Hematopoietic multipotent progenitor cell treated with erythropoietin and hydrocortisone succinate and interleukin-3 and kit ligand, for 6 days (in vitro differentiated cells): Measurements from ENCODE around the gene MLF2.
"Not testable (repeated sequence)": the region's sequence is repeated elsewhere in the genome, so short reads cannot be mapped to it uniquely, and the experiment has no call there.

Experiments
- DNase-seq: peaks from one replicate; pipeline ENCODE4 v3.0.0-alpha.2; 2015

The MLF2 gene

GRCh38 chr12:6729186-6729585, 23.8 kb downstream of the MLF2 start:
- no peak for DNase-seq

DNA sequence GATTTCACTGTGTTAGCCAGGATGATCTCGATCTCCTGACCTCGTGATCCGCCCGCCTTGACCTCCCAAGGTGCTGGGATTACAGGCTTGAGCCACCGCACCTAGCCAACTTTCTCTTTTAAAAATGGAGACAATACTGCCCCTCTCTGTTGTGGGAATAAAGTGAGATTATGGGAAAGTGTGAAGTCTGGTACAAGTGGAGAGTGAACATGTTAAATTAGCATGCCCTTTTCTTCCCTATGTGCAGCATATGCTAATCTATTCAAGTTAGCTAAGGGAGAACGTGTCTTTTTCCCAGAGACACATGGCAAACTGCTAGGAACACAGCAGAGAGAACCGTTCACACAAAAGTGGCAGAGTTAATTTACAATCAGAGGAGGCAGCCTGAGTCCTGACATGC, 27.6 kb downstream of the MLF2 start:
- DNase-seq: no peak

- DNase-seq: peak; percentile 64
Measured at GRCh38 chr12:6724409-6724797, 28.5 kb downstream of the MLF2 start.

GRCh38 chr12:6723607-6724408, 29.1 kb downstream of the MLF2 start, which contains the start of gene COPS7A:
Gene COPS7A, plus strand, starts transcription at chr12:6724046. Its CDS starts 611 bp downstream, at chr12:6724657.
- peak; percentile 100 for DNase-seq

- peak; percentile 68 for DNase-seq
Measured at GRCh38 chr12:6722863-6723262, 30.1 kb downstream of the MLF2 start.

GRCh38 chr12:6716874-6717437, 36.0 kb downstream of the MLF2 start:
- DNase-seq: no peak

DNA sequence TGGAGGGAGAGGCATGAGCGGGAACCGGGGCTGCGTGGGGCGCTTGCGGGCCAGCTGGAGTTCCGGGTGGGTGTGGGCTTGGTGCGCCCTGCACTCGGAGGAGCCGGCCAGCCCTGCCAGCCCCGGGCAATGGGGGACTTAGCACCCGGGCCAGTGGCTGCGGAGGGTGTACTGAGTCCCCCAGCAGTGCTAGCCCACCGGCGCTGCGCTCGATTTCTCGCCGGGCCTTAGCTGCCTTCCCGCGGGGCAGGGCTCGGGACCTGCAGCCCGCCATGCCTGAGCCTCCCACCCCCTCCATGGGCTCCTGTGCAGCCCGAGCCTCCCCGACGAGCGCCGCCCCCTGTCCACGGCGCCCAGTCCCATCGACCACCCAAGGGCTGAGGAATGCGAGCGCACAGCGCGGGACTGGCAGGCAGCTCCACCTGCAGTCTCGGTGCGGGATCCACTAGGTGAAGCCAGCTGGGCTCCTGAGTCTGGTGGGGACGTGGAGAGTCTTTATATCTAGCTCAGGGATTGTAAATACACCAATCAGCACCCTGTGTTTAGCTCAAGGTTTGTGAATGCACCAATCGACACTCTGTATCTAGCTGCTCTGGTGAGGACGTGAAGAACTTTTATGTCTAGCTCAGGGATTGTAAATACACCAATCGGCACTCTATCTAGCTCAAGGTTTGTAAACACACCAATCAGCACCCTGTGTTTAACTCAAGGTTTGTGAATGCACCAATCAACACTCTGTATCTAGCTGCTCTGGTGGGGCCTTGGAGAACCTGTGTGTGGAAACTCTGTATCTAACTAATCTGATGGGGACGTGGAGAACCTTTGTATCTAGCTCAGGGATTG, 36.7 kb downstream of the MLF2 start:
- not testable (repeated sequence) for DNase-seq

GRCh38 chr12:6708960-6709394, 44.0 kb downstream of the MLF2 start:
- no peak for DNase-seq

DNA sequence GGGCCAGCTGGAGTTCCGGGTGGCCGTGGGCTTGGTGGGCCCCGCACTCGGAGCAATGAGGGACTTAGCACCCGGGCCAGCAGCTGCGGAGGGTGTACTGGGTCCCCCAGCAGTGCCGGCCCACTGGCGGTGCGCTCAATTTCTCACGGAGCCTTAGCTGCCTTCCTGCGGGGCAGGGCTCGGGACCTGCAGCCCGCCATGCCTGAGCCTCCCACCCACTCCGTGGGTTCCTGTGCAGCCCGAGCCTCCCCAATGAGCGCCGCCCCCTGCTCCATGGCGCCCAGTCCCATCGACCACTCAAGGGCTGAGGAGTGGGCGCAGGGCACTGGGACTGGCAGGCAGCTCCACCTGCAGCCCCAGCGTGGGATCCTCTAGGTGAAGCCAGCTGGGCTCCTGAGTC, 44.6 kb downstream of the MLF2 start:
- DNase-seq: not testable (repeated sequence)

DNA sequence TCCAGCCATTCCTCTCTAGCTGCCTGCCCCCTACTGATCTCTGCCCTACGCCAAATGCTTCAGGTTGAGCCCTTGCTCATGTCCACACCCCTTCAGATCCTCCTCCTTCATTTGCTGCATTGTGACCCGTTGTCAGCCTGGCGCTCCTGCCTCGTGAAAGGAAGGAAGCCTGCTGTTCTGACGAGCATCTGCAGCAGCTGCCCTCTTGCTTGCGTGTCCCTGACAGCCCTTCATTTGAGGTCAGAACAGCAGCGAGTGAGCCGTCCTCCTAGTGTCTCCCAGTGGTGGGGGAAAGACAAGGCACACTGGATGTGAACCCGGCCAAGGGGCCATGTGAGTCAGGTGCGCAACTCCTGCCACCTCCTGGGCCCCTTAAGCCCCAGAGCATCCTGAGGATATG, 49.3 kb downstream of the MLF2 start:
- peak; percentile 30 for DNase-seq

GRCh38 chr12:6701078-6701768, 51.7 kb downstream of the MLF2 start:
- DNase-seq: no peak

DNA sequence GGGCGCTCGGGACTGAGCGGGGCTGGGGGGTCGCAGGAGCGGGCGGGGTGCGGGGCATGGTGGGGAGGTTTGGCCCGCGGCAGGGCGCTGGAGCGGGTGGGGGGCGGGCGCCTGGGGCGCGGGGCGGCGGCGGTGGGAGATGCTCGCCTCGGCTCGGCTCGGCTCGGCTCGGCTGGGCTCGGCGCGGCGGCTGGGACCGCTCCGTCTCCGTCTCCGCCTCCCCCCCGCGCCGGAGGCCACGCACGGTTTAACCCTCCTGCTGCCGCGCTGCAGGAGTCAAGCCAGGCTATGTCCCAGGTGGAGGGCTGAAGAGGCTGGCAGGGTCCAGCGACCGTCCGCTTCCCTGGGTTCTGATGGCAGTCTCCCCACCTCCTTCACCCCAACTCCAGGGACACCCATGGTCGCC, 52.3 kb downstream of the MLF2 start, which contains the start of gene PIANP:
Gene PIANP, minus strand, starts transcription at position 170 of the 406 bp plus-strand sequence. CDS start 2,754 bp downstream, outside the sequence.
- DNase-seq: no peak

- no peak for DNase-seq
Measured at GRCh38 chr12:6699989-6700645, 52.8 kb downstream of the MLF2 start.

GRCh38 chr12:6699259-6699988, 53.5 kb downstream of the MLF2 start:
- no peak for DNase-seq

GRCh38 chr12:6698352-6699046, 54.4 kb downstream of the MLF2 start:
- no peak for DNase-seq
